K562 (cell line): ENCODE measurements around the gene PLD5. TPM values are rescaled to one million over a fixed set of nuclear protein-coding genes. Genes with fewer than 3 reads are reported as not detected.

Source experiments
- ATAC-seq: fragments of 200-7000 bp; cut with Tn5 transposase; 3 replicates; pipeline ENCODE4 v1.9.1; 2020; ENCODE audit warnings: moderate library complexity
- BruUV-seq: library from RNA; stranded (reverse); fragments of 400-500 nt; replicated peaks from 2 replicates; lab custom pipeline; 2021; lab: Mats Ljungman, UMichigan
- CTCF ChIA-PET: fragments of 300-600 bp; formaldehyde crosslinking; extraction: SDS; loops from one replicate; lab custom pipeline; 2021; ENCODE audit warnings: low intra/inter-chr PET ratio; lab: Yijun Ruan, JAX
- POLR2A ChIA-PET: fragments of 300-600, 350-650 bp; sonication (Branson Sonifier 250); formaldehyde crosslinking; extraction: SDS; loops from one replicate; lab custom pipeline; 2021; ENCODE audit warnings: antibody characterized with exemption, inconsistent platforms; lab: Yijun Ruan, JAX
- DNase-seq, 4 experiments: peaks; one replicate each; pipeline versions ENCODE4 v3.0.0 to v3.0.0-alpha.2; 2011 to 2018; ENCODE audit warnings: low spot score in 3 of 4, mixed read lengths in 3 of 4; ENCODE audit errors: extremely low read depth in 1 of 4
- FAIRE-seq: peaks from 2 replicates; lab custom pipeline; 2011; peaks lifted over from hg19 to GRCh38; lab: Jason Lieb, UNC
- H2AFZ ChIP-seq: 2 replicates; pipeline ENCODE4 v1.6.0; 2011; ENCODE audit warnings: low read depth, low read length, control low read depth, inconsistent platforms
- H3K27ac ChIP-seq: fragments of 200-600 bp; 3 replicates; pipeline ENCODE4 v1.8.0; 2011; ENCODE audit warnings: low read depth, mild to moderate bottlenecking, control low read depth, inconsistent platforms, low read length, moderate library complexity, mixed read lengths; ENCODE audit errors: extremely low read depth
- H3K27me3 ChIP-seq, 2 experiments: fragments of 300-600 bp in 1 of 2; 2 replicates in 1 of 2; 3 replicates in 1 of 2; pipeline versions ENCODE4 v1.6.0 to v1.8.0; 2011; ENCODE audit warnings: inconsistent platforms in 2 of 2, low read length in 2 of 2, mild to moderate bottlenecking in 1 of 2, mixed read lengths in 1 of 2, moderate library complexity in 1 of 2; ENCODE audit not compliant: control insufficient read depth in 2 of 2, insufficient read depth in 2 of 2
- H3K36me3 ChIP-seq: fragments of 300-600 bp; 3 replicates; pipeline ENCODE4 v1.8.0; 2011; ENCODE audit warnings: mild to moderate bottlenecking, low read length, inconsistent platforms; ENCODE audit not compliant: control insufficient read depth, insufficient read depth
- H3K4me1 ChIP-seq, 2 experiments: fragments of 200-600 bp in 1 of 2; replicated peaks in 1 of 2; 2 replicates in 1 of 2; 3 replicates in 1 of 2; pipeline versions ENCODE4 v1.5.1 to v1.8.0; 2011; ENCODE audit warnings: inconsistent platforms in 2 of 2, low read length in 2 of 2, mild to moderate bottlenecking in 1 of 2, mixed read lengths in 1 of 2, moderate library complexity in 1 of 2; ENCODE audit not compliant: control insufficient read depth in 2 of 2, insufficient read depth in 2 of 2
- H3K4me2 ChIP-seq: 2 replicates; pipeline ENCODE4 v1.6.1; 2011; ENCODE audit warnings: low read length, control low read depth, inconsistent platforms, mixed read lengths; ENCODE audit not compliant: insufficient read depth
- H3K4me3 ChIP-seq: fragments of 200-600 bp; sonication (generic), shearing (Covaris generic); 2 replicates; pipeline ENCODE4 v1.5.1; 2016; ENCODE audit warnings: control low read depth, inconsistent platforms
- H3K79me2 ChIP-seq: fragments of 200-600 bp; 3 replicates; pipeline ENCODE4 v1.8.0; 2011; ENCODE audit warnings: low read length, inconsistent platforms; ENCODE audit not compliant: control insufficient read depth, insufficient read depth
- H3K9ac ChIP-seq, 2 experiments: 2 replicates each; pipeline versions ENCODE4 v1.6.0 to v1.6.1; 2011; ENCODE audit warnings: low read depth in 2 of 2, low read length in 2 of 2, control low read depth in 1 of 2, inconsistent platforms in 1 of 2, mild to moderate bottlenecking in 1 of 2, mixed read lengths in 1 of 2; ENCODE audit not compliant: insufficient read depth in 1 of 2
- H3K9me1 ChIP-seq: one replicate; pipeline ENCODE4 v1.6.0; 2011; ENCODE audit warnings: inconsistent platforms, mild to moderate bottlenecking, low read length, moderate library complexity; ENCODE audit not compliant: control insufficient read depth, insufficient read depth
- H3K9me3 ChIP-seq: replicated peaks from 2 replicates; pipeline ENCODE4 v1.5.1; 2011; ENCODE audit warnings: low read depth, low read length, inconsistent platforms; ENCODE audit not compliant: control insufficient read depth, insufficient read depth
- H4K20me1 ChIP-seq: replicated peaks from 2 replicates; pipeline ENCODE4 v1.6.1; 2011; ENCODE audit warnings: low read length, inconsistent platforms, mixed read lengths; ENCODE audit not compliant: control insufficient read depth, insufficient read depth
- CC2D1A ChIP-seq: fragments of 450-650 bp; IDR thresholded peaks from 2 replicates; pipeline ENCODE4 v1.6.1; 2017; ENCODE audit warnings: mild to moderate bottlenecking
- FOXJ2 ChIP-seq: fragments of 200-800 bp; sonication (Bioruptor generic); IDR thresholded peaks from 2 replicates; pipeline ENCODE4 v1.6.1; 2016; ENCODE audit warnings: missing genetic modification characterization, missing compliant biosample characterization
- GATAD2A ChIP-seq: fragments of 450-650 bp; IDR thresholded peaks from 2 replicates; pipeline ENCODE4 v1.6.1; 2017
- NFE2L1 ChIP-seq: fragments of 450-650 bp; IDR thresholded peaks from 2 replicates; pipeline ENCODE4 v1.6.1; 2016; ENCODE audit warnings: missing genetic modification characterization, low read depth, mild to moderate bottlenecking, missing compliant biosample characterization, moderate library complexity, borderline replicate concordance
- RBM25 ChIP-seq: fragments of 200-400 bp; formaldehyde crosslinking; IDR thresholded peaks from 2 replicates; pipeline ENCODE4 v1.6.1; 2018; ENCODE audit warnings: low read length, low read depth, moderate library complexity; ENCODE audit not compliant: severe bottlenecking
- SAFB ChIP-seq: fragments of 200-400 bp; formaldehyde crosslinking; IDR thresholded peaks from 2 replicates; pipeline ENCODE4 v1.6.1; 2017; ENCODE audit warnings: low read depth, low read length, borderline replicate concordance
- ZFPM2 ChIP-seq: fragments of 250-450 bp; sonication (Bioruptor Pico); IDR thresholded peaks from 2 replicates; pipeline ENCODE4 v1.5.1; 2022; ENCODE audit warnings: mild to moderate bottlenecking
- WGBS: fragments of 100-300 bp; shearing (Covaris generic); methylation state at CpG from one replicate; pipeline ENCODE4 v1.1.6; 2016; ENCODE audit warnings: low coverage, mixed read lengths; ENCODE audit not compliant: insufficient coverage; ENCODE audit errors: missing lambda C conversion rate; 5-methylcytosine and 5-hydroxymethylcytosine counted together
- in situ Hi-C: fragments of 300-500 bp; cut with MboI; formaldehyde crosslinking; loops from 4 replicates; pipeline ENCODE4 v1.15.0; 2018; ENCODE audit warnings: inconsistent platforms, mixed read lengths
- intact Hi-C: fragments of 100-400 bp; cut with micrococcal nuclease; formaldehyde crosslinking; loops from 2 replicates; pipeline ENCODE4 v1.14.2; 2022
- polyA plus RNA-seq, 8 experiments: library from polyadenylated mRNA; depleted of rRNA in 4 of 8; stranded (reverse) in 5 of 8; unstranded in 3 of 8; fragments of >200 nt; fragmentation: Nextera tagmentation in 2 of 8; fragmentation: Illumina TruSeq in 1 of 8; extraction: Ambion mirVana in 2 of 8; extraction: Trizol in 1 of 8; gene quantifications; 2 replicates each; pipeline versions ENCODE4 v1.2.1 to v1.2.3, GENCODE V29; 2011 to 2014; ENCODE audit warnings: inconsistent platforms in 1 of 8, missing spikeins in 1 of 8
- total RNA-seq, 7 experiments: library from RNA; depleted of rRNA in 6 of 7; stranded (reverse); fragments of >200 nt in 6 of 7; fragmentation: Illumina TruSeq in 2 of 7; extraction: Trizol in 2 of 7; gene quantifications; 2 replicates each; pipeline versions ENCODE4 v1.2.1 to v1.2.3, GENCODE V29; 2011 to 2021; ENCODE audit warnings: low replicate concordance in 1 of 7
- TF ChIP-seq, protein P1 (sequence below), 3 experiments: IDR thresholded peaks in 2 of 3; conservative IDR thresholded peaks in 1 of 3; 2 replicates each; pipeline ENCODE4 v1.5.1; 2011 to 2012; ENCODE audit warnings: low read length in 3 of 3, mild to moderate bottlenecking in 3 of 3, control low read depth in 2 of 3, improper control_type of control experiment in 1 of 3, inconsistent platforms in 1 of 3, low read depth in 1 of 3, mixed read lengths in 1 of 3, moderate library complexity in 1 of 3; ENCODE audit not compliant: insufficient read depth in 2 of 3

Gene PLD5
- total and polyA plus RNA-seq, 9 of the 15 experiments (the other 6 are each of a cell fraction or from before 2014, with no cell fraction given): not detected

DNA sequence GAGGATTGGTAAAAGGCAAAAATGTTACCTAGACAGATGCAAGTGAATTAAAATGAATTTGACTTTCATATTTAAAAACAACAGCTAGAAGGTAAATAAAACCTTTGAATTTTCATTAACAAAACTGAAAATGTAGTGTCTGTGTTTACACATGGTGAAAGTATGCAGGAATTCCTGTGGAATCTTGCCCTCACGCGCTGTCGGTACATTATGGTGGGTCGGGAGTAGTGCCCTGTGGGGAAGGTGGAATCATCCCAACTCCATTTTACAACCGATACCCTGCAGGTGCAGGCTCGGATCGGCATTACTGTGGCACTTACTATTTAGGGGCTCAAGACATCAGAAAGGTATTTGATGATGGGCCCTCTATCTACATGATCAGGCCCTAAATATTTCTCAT is 328.4 kb downstream of the PLD5 start:
- FAIRE-seq (no peak), ATAC-seq (no peak), DNase-seq (no peak)
- Histone ChIP-seq H3K9me3 (no peaks in the 10 kb centered on the region), H3K9ac (no peak overlapping the region), H4K20me1 (no peaks in the 10 kb centered on the region), H3K4me1 (no peaks in the 10 kb centered on the region), H3K9me1 (no peaks in the 10 kb centered on the region), H3K4me3 (no peak overlapping the region), H2AFZ (no peak overlapping the region), H3K4me2 (no peak overlapping the region), H3K36me3 (no peaks in the 10 kb centered on the region), H3K27ac (no peak overlapping the region), H3K79me2 (no peaks in the 10 kb centered on the region), H3K27me3 (no peaks in the 10 kb centered on the region)
- POLR2A ChIA-PET: interaction anchor here (0.6 kb wide), 2 partner anchors 67 to 1282 kb away, joined by 3 read pairs; no protein-coding TSS in a partner anchor
- no TSS peak for BruUV-seq
- TF ChIP-seq GATAD2A (no peak), SAFB (no peak), RBM25 (no peak), CC2D1A (no peak)
- 0% methylated on average over 7 of the region's 7 CpGs for WGBS
- CTCF ChIA-PET: no interaction called here
- intact Hi-C loops: loop anchor here (5.0 kb wide), 1 partner anchor 179 kb away; no protein-coding TSS in a partner anchor
- in situ Hi-C loops: no loop called here

DNA sequence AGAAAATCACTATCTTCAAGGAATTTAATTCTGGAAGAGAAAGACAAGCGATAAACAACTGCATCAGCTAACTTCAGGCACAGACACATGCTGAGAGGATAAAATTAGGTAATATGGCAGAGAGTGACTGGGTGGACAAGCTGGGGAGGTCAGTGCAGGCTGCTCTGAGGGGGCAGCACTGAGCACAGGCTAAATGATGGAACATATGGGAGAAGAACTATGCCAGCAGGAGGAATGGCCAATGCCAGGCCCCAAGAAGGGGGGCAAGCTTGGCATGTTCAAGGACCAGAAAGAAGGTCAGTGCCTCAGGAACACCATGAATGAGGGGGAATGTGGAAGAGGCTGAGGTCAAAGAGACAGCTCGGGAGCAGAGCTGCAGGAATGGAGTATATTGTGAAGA is 334.9 kb downstream of the PLD5 start:
- intact Hi-C loops (no loop called here), in situ Hi-C loops (no loop called here)
- no peak overlapping the region for H3K4me3 ChIP-seq
- H4K20me1 ChIP-seq: no peaks in the 10 kb centered on the region
- no peaks in the 10 kb centered on the region for H3K79me2 ChIP-seq
- no peaks in the 10 kb centered on the region for H3K27me3 ChIP-seq
- H3K9me3 ChIP-seq: no peaks in the 10 kb centered on the region
- no peaks in the 10 kb centered on the region for H3K36me3 ChIP-seq
- no peak for TF ChIP-seq NFE2L1 (tag)
- no peak for TF ChIP-seq ZFPM2 (CRISPR knock-in tag)
- no peak for TF ChIP-seq FOXJ2
- TF ChIP-seq, protein P1, sequence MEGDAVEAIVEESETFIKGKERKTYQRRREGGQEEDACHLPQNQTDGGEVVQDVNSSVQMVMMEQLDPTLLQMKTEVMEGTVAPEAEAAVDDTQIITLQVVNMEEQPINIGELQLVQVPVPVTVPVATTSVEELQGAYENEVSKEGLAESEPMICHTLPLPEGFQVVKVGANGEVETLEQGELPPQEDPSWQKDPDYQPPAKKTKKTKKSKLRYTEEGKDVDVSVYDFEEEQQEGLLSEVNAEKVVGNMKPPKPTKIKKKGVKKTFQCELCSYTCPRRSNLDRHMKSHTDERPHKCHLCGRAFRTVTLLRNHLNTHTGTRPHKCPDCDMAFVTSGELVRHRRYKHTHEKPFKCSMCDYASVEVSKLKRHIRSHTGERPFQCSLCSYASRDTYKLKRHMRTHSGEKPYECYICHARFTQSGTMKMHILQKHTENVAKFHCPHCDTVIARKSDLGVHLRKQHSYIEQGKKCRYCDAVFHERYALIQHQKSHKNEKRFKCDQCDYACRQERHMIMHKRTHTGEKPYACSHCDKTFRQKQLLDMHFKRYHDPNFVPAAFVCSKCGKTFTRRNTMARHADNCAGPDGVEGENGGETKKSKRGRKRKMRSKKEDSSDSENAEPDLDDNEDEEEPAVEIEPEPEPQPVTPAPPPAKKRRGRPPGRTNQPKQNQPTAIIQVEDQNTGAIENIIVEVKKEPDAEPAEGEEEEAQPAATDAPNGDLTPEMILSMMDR (IDR thresholded peaks at IDR 0.05 in 2 of 3, conservative IDR thresholded peaks at IDR 0.05 in 1 of 3; ENCODE audit: insufficient read depth in 2 of 3, low read depth in 1 of 3, low read length in 3 of 3): peak; percentile 11 to 31 (median 14); a peak in 1 of 6 replicates
- TF ChIP-seq, all 486 proteins: peak for 1
- H3K4me2 ChIP-seq: no peak overlapping the region
- FAIRE-seq: no peak
- POLR2A ChIA-PET: no interaction called here
- no peak overlapping the region for H3K9ac ChIP-seq
- WGBS: 0% methylated on average over 2 of the region's 2 CpGs
- DNase-seq: peak in 2 of 4 experiments; percentile 6 to 13
- peak; percentile 74 for ATAC-seq
- no peak overlapping the region for H3K27ac ChIP-seq
- no TSS peak for BruUV-seq
- no peaks in the 10 kb centered on the region for H3K9me1 ChIP-seq
- no peak overlapping the region for H2AFZ ChIP-seq
- no peaks in the 10 kb centered on the region for H3K4me1 ChIP-seq
- CTCF ChIA-PET: no interaction called here
